Adrenal gland (tissue), 5 donors: ENCODE measurements around the gene MAPK10.

Source experiments
- POLR2A ChIP-seq, 2 donors: fragments of 450-650 bp; IDR thresholded peaks; one replicate each; pipeline ENCODE4 v1.6.1; 2017; ENCODE audit warnings: antibody characterized with exemption in 2 of 2, mild to moderate bottlenecking in 2 of 2, moderate library complexity in 1 of 2
- TF ChIP-seq, protein P1 (sequence below), 6 experiments: fragments of 450-650 bp in 4 of 6; fragments of 200-600 bp in 2 of 6; sonication (generic) in 1 of 6; IDR thresholded peaks; 1 replicate in 5 of 6; 2 replicates in 1 of 6; pipeline versions ENCODE4 v1.5.1 to v1.8.0; 2016 to 2021; ENCODE audit warnings: antibody characterized with exemption in 6 of 6, mild to moderate bottlenecking in 2 of 6, moderate library complexity in 1 of 6
- donor health status: DM: no; HTN: no; CAD: no.

- TF ChIP-seq, protein P1, sequence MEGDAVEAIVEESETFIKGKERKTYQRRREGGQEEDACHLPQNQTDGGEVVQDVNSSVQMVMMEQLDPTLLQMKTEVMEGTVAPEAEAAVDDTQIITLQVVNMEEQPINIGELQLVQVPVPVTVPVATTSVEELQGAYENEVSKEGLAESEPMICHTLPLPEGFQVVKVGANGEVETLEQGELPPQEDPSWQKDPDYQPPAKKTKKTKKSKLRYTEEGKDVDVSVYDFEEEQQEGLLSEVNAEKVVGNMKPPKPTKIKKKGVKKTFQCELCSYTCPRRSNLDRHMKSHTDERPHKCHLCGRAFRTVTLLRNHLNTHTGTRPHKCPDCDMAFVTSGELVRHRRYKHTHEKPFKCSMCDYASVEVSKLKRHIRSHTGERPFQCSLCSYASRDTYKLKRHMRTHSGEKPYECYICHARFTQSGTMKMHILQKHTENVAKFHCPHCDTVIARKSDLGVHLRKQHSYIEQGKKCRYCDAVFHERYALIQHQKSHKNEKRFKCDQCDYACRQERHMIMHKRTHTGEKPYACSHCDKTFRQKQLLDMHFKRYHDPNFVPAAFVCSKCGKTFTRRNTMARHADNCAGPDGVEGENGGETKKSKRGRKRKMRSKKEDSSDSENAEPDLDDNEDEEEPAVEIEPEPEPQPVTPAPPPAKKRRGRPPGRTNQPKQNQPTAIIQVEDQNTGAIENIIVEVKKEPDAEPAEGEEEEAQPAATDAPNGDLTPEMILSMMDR (IDR thresholded peaks at IDR 0.05): no peak
- no peak for TF ChIP-seq POLR2A (IDR thresholded peaks at IDR 0.05)
These were observed 406.7 kb downstream of the MAPK10 start for GRCh38 chr4:85952972-85953650.
